ENCODE results near the gene TH.

TH gene

GRCh38 chr11:2157294-2158040, 14.1 kb downstream of the TH start:
- no peak for DNase-seq

DNA sequence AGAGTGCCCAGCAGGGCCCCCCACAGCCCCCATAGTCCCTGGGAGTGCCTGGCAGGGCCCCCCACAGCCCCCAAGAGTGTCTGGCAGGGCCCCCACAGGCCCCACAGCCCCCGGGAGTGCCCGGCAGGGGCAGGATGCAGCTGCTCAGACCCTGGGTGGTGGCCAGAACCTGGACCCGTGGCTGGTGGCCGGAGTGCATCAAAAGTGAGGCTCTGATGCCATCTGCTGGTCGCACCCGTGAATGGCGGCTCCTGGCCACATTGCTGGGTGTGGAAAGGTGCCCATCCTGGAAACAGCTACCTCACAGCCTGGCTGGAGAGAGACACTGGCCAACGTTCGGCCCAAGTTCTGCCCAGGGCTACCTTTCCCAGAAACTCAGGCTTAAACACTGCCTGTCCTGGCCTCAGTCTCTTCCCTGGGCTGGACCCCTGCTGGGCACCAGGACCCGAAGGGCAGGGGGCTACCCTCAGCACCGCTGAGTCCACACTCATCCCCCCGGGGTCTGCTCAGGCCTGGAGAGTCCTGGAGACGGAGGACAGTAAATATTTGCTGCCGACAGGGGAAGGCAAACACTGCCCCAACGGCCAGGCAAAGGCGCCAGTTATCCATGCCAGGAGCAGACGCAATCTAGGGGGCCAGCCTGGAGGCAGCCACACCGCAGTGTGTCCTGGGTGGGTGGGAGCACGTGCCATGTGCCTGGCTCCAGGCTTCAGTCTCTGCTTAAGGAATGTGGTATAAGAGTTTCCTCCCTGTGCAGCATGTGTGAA, 15.0 kb downstream of the TH start:
- DNase-seq = no peak

GRCh38 chr11:2155511-2155910, 16.1 kb downstream of the TH start:
- DNase-seq = no peak

GRCh38 chr11:2154889-2155288, 16.7 kb downstream of the TH start:
- DNase-seq = no peak

DNA sequence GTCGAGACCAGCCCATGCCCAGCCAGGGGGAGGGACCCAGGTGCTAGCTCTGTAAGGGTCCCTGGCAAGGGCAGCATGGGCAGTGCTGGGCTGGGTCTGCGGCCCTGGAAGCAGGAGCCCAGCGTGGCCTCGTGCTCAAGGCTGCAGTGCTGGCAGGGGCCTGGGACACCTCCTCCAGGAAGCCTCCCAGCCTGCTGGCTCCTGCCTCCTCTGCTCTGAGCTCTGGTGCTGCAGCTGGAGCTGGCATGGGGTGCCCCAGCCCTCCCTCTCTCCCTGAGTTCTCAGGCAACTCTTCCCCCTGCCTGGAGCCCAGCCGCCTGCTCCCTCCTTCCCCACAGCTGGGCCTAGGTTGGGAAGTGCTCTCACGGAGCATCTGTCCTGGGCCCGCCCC, 17.4 kb downstream of the TH start:
- no peak for DNase-seq

DNA sequence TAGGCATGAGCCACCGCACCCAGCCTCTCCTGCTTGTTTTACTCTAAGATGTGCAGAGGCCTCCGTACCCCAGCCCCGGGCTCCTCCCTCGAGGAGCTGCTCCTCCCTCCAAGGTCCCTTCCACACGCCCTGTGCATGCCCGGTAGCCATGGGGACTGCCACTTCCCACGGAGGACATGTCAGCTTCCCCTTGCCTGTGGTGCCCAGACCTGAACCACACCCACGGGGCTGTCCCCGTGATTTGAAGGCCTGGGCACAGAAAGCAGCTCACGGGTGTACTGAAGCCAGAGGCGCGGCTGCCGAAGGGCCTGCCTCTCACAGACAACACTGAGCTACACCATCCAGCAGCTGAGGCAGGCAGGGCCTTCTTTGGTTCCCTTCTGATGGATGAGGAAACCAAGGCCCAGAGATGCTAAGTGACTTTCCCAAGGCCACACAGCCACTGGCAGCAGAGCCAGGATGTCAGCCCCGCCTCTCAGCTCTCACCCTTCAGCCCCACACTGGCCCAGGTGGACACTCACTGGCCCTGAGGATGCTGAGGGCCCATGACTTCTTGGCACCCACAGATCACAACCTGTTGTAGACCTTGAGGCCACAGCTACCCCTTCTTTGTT, 17.9 kb downstream of the TH start:
- DNase-seq = no peak

DNA sequence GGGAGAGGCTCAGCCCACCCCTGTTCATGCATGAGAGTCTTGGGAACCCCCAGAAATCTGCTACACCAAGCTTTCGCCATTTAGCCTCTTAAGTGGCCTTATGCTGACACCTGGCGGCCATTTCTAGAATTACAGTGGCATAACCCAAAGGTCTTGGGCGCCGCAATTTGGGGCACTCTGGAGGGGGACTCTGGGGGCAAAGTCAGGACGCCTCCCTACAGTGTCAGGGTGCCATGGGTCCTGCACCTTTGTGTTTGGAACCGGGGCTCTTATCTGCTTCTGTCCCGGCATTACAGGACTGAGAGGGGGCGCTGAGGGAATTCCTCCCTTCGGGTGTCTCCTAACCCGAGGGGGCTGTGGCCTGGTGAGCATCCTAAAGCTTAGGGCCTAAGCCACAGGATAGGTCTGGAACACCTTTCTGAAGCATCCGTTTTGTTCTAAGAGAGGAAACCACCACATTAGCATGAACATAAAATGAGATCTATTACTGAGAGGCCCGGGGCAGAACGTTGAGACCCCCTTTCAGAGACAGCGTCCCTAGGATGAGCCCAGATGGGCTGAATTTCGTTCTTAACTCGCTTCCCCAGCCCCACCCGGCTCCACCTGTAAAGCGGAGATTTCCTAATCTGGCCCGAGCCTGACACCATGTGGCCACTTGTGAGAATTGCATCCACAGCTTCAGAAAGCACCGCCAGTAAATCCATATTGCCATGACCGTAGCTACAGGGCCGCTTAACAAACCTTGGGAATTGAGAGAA, 19.9 kb downstream of the TH start:
- DNase-seq = no peak

GRCh38 chr11:2149864-2150847, 21.5 kb downstream of the TH start:
- DNase-seq = no peak

GRCh38 chr11:2149460-2149859, 22.2 kb downstream of the TH start:
- DNase-seq = no peak

GRCh38 chr11:2148595-2148994, 23.0 kb downstream of the TH start:
- no peak for DNase-seq

DNA sequence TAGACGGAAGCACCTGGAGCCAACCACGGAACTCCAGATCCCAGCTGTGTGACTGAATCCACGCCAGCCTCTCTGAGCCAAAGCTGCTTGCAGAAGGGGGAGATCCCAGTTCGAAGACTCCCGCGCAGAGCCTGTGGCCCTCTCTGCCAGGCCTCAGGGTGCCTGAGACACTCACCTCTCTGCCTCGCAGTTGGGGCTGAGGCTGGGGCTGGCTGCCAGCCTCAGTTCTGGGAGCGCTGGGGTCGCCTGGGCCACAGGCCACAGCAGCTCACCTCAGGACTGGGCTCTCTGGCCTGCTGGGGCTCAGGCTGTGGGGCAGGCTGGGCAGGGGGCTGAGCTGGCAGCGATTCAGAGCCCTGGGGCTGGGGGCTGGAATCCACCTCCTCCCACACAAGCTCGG, 24.2 kb downstream of the TH start:
- no peak for DNase-seq

DNA sequence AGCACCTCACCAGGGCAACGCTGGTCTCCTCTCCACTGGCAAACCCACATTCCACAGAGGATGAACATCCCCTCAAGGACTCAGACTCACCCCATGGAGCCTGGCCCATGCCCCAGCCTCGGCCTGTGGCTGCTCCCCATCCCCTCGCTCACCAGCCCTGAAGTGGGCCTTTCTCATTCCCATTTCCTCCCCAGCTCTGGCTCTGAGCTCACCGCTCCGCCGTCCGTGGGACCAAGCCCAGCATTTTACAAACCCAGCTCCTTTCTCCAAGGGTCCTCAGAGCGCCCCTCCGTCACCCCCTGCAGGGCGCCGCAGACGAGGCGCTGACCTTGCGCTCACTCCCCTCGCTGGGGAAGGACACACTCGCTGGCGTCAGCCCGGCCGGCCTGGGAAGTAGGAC, 25.6 kb downstream of the TH start:
- no peak for DNase-seq

- no peak for DNase-seq
These were observed 26.9 kb downstream of the TH start for GRCh38 chr11:2144544-2145248.

DNA sequence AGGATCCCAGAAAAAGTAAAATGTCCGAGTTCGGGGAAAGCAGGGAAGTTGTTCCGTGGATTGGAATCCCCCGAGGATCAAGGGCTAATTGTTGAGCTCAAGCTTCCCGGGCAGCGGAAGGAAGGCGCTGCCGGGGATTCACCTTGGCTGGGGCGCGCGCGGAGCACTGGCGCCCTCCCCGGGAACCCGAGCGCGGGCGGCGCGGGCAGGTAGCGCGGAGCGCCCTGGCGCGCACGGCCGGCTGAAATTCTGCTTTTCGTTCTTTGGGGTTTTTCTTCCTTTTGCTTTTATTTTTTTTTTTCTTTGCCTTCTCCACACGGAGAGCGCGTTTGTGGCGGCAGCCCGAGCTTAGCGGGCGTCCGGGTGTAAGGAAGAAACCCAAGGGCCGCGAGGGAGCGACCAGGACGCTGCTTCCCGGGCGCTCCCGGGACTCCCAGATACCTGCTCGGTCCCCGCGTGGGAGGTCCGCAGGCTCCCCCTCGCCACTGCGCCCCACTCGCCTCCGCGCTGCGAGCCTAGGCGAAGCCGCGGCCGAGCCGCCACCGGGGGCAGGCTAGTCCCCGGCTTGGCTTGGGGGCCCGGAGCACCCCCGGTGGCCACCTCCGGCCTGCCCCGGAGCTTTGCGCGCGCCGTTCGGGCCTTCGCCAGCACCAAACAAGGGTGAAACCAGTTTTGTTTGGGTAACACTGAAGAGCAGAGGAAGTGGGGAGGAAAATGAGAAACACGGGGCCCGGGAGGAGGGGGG, 27.6 kb downstream of the TH start:
- no peak for DNase-seq

GRCh38 chr11:2143477-2143798, 28.2 kb downstream of the TH start:
- DNase-seq = no peak

GRCh38 chr11:2142762-2143202, 28.8 kb downstream of the TH start:
- DNase-seq = no peak

GRCh38 chr11:2142300-2142759, 29.3 kb downstream of the TH start:
- DNase-seq = no peak

DNA sequence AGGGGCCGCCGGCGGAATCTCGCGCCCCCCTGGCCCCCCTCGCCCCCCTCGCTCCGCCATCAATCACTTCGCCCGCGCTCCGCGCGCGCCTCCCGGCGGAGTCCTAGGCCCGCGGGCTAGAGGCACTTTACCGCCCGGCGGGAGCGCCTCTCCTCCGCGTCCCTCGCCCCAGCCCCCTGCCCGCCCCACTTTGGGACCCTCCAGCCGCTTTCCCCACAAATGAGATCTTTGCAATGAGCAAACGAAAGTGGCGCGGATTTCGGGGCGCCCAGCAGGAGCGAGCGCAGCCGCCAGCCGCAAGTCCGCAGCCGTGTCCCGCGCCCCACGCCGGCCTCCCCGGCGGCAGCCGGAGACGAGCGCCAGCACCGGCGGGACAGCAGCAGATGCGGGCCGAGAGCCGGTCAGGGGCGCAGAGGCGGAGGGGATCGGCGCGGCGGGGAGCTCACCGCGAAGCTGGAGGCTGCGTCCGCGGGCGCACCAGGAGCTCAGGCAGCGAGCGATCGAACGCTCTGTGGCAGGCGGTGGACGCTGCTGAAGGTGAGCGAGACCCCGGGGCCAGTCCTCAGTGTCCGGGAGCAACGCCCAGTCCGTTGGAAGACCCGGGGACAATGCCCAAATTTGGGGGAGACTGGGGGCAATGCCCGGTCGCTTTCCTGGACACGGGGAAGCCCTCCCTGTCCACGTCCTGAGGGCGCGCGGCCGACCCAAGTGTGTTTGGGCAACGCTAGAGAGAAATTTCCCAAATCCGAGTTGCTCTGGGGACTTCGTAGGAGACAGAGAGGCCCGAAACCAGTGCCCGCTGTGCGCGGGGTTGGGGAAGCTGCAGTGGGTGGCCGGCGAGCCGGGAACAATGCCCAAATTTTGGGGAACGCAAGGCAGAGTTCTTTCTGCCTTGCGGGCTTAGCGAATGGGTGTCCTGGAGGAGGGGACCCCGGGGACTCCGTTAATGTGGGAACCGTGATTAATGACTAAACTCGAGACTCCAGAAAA, 30.9 kb downstream of the TH start:
- no peak for DNase-seq

- no peak for DNase-seq
These were observed 31.8 kb downstream of the TH start for GRCh38 chr11:2139621-2140337.
